ENCODE results near the gene CPLX1.

The CPLX1 gene

DNA sequence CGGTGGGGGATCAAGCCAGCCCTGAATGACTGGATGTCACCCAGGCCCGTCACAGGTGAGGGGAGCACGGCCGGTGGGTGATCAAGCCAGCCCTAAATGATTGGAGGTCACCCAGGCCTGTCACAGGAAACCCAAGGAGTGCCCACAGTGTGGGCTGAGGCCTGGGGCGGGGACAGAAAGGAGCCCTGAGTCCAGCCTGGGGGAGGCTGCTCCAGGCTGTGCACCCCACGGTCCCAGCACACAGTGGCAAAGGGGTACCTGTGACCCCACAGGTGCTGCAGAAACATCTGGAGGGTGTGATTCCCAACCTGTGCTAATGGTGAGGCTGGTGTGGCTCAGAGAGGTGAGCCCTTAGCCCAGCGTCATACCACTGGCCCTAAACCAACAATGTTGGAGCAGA is 6.2 kb upstream of the CPLX1 start:
- no peak for DNase-seq

DNA sequence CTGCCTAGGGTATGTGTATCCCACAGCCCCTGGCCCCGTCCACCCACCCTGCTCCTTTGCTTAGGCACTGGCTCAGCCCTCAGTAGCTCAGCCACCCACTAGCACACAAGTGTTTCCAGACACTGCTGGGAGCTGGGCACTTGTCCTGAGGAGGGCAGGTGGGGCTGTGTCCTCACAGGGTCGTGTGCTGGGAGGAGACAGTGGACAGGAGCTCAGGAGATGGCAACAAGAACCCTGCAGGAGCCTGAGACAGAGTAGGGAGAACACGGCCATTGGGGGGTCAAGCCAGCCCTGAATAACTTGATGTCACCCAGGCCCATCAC is 5.5 kb upstream of the CPLX1 start:
- no peak for DNase-seq

DNA sequence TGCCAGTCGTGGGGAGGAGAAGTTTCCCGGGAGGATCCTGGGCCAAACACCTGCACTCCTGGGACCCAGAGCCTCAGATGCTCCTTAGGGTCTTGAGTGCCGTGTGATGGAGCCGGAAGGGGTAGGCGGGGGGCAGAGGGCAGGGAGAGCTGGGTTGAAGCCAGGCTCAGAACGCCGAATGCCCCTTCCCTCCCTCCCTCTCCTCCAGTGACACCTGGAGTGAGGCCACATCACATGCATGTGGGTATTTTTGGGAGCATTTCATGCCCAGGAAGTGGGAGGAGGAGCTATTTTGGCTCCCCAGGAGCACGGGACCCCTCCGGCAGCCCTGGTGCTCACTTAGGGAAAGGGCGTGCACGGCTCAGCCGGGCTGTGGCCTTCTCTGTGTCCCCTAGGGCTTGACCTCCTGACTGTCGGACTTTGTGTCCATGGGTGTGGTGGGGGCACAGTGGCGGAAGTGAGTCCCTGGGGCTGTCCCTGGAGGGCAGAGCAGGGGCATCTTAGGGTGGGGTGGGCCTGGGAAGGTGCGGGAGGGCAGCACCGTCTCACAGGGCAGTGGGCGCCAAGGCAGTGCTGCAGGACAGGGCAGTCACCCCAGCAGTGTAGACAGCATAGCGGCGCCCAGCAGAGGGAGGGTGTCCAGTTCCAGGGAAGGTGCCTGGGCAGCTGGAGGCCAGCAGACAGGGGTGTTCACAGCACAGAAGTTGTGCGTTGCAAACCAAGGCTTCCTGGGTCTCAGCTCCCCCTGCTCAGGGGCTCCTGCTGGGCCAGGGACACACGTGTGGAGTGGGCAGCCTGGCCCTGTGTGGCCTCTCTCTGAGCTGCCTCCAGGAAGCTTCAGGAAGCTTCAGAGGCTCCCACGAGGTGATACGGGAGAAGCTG is 4.9 kb upstream of the CPLX1 start:
- DNase-seq, result no peak

DNA sequence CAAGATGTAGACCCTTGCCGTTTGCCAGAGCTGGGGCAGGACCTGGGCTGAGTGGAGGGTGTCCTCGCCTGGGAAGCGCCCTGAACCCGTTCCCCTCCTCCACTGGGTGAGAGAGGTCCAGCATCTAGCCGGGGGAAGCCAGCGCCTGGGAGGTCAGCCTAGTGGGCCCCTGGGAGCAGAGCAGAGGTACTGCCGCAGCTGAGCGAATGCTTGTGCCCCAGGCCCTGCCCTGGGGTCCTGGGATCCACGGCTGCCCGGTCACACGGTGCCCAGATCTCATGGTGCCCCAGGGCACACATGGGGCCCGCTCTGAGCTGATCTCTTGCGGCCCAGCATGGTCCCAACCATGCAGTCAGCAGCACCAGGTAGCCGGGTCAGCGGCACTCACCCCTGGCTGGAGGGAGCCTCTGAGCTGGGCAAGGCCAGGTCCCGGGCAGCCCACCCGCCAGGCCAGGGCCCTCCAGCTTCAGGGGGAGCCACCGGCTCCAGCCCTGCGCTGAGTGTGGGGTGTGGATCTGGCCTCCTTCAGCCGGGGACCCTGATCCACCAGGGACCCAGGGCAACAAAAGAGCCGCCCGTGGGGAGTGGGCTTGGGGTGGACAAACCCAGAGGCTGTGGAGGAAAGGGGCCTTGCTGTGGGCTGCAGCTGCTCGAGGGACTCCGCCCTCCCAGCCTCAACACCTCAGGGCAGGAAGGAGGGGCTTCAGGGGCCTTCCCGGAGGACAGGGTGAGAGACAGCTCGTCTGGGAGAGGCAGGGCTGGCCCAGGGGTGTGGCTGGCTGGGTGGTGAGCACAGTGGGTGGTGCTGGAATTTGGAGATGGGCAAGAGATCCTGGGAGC is 4.1 kb upstream of the CPLX1 start:
- no peak for DNase-seq

DNA sequence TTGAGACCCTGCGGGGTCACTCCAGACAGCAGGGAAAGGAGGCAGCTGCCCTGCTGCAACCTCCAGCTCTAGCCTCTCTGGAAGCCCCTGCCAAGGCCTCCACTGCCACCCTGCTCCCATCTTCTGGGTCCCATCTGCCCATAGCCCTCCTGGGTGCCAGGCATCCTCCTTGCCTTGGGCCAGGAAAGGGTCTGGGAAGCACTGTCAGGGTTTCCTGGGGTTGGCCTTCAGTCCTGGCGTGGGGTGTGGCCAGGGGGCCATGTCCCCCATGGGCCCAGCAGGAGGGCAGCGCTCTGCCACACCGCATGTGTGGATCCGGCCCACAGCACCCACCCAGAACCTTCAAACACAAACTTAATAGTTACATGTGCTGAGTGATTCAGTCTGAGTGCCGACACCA is 3.4 kb upstream of the CPLX1 start:
- no peak for DNase-seq

DNA sequence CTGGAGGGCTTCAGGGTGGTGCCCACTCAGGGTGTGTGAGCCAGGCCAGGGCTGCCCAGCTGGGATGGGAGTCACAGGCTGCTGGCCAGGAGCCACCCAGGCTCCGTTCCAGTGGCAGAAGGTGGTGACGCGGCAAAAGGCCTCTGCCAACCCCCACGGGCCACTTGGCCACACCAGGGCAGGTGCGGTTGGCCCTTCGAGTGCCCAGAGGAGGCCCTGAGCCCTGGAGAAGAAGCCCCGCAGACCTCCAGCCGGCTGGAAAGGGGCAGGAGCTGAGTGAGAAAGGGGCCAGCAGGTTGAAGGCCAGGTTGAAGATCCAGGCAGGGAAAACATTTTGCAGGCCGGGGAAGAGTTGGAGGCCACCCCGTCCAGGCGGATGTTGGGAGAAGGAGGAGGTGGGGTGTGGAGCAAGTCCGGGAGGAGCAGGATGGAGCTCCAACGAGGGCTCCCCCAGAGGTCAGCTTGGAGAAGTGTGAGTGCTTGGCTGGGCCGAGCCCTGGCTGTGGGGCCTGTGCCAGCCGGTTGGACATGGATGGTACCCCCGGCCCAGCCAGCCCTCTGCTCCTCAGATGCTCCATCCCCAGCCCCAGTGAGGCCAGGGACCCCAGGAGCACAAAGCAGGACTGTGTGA is 2.8 kb upstream of the CPLX1 start:
- no peak for DNase-seq

DNA sequence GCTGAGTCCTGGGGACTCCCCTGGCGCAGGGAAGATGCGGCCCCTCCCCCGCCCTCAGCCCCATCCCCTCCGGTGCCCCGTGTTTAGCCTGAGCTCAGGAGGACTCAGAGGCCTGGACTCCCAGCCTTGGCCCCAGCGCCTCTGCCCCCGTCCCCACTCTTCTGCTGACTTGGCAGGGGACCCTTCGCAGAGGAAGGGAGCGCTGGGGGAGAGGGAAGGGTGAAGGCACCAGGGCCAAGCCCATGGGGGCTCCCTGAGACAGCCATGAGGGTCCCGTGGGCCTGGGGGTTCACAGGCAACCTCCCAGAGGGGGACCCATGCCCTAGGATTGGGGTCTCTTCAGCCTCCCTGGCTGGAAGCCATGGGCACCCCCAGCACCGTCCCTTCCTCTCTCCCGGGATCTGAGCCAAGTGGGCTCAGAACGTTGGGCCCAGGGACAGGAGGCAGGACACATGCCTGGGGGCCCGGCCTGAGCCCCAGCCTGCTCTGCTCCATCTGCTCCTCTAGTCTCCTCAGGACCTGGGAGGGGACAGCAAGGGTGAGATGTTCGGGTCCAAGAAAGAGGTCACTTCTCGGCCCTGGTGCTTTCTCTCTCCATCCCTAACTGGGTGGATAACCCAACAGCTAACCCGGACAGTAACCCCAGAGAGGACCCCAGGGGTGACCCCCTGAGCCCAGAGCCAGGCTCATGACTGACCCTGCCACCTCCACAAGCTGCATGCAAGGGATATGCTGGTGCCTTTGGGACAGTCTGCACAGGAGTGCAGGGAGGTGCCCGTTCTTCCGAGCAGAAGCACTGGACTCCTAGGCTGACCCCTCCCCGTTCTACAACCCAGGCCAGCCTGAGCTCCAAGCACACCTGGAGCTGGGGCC is 1.5 kb upstream of the CPLX1 start:
- DNase-seq, result no peak

DNA sequence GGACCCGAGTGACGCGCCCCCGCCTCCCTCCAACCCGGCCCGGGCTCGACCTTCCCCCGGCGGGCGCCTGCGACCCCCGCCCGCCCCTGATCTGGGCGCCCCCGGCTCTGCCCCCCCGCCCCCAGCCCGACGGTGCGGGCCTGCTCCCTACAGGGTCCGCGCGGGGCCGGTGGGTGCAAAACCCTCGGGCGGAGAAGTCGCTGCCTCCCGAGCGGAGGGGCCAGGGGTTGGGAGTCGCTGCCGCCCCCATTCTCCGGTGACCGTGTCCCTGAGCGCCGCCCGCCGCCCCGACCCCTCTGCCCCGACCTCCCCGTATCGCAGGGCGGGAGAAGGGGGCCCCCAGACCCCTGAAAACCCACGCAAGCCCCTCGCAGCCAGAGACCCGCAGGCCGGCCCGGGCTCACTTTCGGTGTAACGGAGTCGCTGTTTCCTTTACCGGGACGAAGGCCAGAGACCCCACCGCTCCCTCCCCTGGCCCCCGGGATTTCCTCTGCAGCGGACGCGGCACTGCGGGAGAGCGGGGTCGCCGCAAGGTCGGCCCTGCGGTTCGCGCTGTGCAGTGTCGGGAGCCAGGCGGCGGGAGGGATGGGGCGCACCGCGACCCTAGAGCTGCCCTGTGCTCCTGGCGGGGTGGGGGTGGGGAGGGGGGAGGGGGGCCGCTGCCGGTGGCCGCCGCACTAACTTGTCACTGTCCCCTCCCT is 729 bp upstream of the CPLX1 start:
- DNase-seq, result no peak

DNA sequence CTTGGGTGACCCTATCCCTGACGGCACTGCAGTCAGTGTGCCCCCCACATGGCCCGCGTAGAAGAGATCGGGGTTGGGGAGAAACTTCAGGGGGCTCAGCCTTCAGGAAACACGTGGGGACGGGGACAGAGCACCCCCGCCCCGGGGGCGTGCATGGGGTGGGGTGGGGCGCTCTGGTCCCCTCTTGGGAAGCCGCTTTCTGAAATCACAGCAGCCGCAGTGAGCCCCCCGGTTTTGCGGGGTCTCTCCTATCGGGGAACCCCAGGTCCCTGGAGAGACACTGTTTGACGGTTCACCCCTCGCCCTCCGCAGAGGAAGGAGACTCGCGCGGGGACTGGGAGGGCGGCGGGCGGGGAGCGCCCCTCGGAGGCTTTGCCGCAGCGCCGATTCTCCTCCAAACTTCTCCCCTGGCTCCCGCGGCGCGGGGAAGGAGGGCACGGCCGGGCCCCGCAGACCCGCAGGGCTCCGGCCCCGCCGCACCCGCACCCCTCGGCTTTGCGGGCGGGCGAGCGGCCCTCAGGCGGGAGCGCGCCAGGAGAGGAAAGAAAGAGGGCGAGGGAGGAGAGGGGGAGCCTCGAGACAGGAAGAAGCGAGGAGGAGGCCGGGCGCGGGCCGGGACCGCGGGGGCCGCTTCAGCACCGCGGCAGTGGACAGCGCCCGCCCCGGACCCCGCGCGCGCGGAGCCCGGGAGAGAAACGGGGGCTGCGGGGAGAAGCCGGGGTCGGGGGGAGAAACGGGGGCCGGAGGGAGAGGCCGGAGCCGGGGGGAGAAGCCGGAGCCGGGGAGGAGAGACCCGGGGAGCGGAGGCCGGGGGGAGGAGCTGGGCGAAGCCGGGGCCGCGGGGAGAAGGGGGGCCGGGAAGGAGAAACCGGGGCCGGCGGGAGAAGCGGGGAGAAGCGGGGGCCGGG is 612 bp downstream of the CPLX1 start:
- DNase-seq, result no peak

DNA sequence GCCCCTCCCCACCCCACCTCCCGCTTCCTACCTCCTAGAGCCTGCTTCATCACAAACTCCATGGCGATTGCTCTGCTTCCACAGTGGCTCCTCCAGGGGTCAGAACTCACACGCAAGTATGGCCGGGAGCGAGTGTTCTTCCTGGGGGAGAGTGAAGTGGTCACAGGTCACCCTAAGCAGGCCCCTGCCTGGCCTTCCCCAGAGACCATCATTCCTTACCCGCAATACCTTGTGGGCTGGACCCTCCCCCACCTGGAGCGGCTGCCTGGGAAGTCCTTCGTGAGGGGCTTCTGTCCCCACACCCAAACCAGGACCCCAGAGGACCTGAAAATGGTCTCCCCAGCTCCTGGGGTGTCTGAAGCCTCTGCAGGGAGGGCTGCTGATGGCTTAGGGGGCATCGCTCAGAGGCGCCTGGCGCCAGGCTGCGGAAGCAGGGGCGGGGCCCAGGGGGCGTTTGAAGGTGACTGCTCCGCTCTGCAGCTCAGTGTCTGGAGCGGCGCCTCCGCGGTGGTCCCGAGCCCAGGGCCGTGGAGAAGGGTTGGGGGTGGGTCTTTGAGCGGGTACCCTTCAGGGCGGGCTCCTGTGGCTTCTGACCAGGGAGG is 1.4 kb downstream of the CPLX1 start:
- DNase-seq, result no peak

DNA sequence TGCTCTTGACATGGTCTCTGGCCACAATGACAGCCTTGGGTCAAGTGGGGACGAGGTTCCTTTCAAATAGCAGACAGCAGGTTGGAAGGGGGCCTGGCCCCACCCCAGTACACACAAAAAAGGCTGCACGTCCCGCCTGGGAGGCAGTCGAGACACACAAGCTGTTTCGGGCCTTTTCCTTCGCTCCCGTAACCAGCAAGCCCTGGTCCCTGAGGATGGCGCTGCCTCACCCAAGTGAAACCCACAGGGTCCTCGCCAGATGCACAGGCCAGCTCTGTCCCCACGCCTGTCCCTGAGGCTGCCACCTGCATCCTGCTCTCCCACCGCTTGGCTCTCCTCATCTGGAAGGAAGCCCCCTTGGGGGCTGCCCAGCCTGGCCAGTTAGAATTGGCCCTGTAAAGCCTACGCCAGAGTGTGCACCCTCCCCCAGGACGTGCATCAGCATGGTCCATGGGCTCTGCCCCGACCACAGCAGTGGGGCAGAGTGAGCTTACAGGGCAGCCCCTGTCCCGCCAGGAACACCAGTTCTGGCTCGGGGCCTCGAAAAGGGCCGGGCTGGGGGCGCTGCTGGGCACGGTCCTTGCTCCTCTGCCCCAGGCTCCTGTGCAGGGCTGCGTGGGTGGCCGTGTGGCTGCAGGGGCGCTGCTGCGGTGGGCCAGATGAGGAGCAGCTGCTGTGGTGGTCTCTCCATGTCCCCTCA is 2.0 kb downstream of the CPLX1 start:
- no peak for DNase-seq

DNA sequence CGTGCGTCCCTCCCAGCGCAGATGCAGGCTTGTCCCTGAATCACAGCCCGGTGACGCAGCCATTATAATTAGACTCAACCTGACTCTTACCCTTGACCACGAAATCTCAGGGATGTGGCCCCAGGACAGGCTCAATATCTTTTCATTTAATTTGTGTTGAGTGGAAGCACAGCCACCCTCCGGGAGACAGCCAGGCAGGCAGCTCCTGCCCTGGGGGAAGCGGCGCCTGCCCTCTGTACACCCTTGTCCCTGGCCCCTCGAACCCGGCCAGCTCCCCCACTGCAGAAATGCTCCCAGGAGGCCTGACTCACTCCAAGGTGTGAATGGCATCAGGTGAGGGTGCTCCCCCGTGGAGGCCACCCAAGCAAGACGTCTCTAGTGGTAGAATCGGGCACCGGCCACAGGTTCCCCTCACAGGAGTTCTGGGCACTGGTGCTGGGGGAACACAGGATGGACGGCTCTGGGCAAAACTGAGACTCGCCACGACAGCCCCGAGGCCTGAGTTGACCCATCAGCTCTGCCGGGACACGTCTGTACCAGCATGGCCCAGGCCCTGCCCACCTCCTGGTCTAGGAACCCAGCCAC is 2.7 kb downstream of the CPLX1 start:
- no peak for DNase-seq

DNA sequence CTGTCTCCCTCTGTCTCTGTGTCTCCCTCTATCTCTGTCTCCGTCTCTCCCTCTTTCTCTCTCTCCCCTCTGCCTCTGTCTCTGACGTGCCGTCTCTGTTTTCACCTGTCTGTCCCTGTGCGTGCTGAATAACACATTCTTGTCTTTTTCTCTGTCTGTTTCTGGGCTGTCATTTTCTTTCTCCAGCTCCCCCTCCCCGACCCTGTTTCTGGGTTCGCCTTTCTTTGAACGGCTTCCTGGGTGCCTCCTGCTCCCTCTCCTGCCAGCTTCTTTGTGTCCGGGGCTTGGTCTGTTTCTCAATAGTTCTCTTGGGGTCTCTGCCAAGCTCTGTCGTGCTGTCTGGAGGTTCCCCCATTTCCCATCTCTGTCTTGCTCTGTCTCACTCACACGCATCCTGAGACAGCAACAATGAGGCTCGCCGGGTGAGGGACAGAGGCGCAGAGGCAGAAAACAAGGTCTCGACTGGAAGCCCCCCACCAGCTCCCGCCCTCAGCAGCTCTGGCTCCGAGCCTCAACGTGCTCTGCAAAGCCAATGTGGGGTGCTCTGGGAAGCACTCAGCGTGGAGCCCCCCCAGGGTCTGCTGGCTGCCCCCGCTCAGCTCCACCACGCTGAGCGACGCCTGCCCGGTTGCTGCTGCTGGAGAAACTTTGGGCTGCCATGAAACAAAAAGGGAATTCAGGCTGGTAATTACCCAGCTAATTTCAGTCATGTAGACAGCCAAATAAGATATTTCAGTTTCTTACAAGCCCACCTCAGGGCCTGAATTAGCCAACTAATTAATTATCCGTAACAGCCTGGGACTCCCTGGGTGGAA is 3.4 kb downstream of the CPLX1 start:
- DNase-seq, result no peak

DNA sequence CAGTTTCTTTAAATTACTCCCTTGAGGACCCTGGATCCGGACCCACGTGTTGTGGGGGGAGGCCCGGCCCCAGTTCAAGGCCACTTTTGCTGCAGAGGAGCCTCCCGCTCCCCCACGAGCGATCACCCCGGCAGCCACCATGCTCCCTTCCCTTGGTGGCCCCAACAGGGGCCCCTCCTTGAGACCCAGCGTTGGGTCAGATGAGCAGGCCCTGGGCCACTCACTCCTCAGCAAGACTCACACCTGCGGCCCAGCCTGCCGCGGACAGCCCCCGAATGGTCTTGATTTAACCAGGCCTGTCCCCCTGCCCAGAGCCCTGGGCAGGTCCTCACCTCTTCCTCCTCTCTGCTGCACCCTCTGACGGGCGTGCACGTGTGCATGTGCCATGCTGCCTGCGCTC is 4.3 kb downstream of the CPLX1 start:
- DNase-seq, result no peak

DNA sequence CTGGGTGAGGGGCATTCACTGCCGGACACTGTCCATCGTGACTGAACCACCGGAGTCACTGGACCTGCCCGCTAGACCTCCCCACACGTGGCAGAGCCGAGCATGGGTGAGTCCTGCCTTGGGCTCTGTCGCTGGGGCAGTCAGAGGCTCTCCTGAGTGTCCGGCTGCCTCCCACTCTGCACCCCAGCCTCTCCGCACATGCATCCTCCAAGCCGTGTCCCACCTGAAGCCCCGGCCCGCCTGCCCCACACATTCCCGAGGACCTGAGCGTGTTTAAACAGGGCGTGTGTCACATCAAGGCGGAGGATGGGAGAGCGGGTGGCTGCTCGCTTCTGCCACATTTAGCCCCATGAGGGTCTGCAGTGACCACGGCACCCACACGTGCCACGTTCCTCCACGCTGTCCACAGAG is 4.7 kb downstream of the CPLX1 start:
- DNase-seq, result no peak

DNA sequence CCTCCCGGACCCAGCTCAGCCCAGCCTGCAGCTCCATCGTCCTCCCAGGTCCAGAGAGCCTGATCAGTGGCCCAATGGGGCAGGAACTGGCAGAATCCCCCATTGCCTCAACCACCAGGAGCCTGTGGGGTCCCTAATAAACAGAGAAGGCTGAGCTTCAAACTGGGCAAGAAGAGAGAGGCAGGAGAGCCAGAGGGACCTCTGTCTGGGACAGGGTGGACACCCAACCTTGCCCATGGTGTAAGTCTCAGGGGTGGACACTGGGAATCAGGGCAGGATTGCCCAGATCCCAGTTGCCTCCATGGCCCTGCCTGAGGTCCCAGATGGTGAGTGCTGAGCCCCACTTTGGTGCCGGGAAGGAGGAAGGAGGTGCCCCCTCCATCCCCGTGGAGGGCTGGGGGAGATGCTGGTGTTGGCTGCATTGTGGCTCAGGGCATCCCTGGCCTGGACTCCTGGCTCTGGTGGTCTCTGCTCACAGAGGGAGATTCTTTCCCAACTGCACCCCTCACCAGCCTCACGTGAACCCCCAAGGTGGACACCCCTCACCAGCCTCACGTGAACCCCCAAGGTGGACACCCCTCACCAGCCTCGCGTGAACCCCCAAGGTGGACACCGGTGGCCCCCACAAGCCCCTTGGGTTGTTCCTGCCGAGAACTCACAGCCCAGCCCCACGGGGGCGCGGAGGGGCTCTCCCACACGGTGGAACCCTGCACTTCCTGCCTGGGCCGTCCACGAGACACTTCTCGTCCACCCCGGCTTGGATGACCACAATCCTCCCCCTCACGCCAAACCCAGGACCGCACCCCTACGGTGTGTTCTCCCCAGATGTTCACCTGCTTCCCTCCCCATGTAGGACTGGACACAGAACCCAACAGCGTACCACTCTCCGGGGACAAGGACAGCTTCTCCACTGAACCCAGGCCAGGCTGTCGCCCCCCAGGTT is 5.4 kb downstream of the CPLX1 start:
- DNase-seq, result no peak

Data from GOT3 (cell line).